ENCODE data around the gene DUSP8.

DNA sequence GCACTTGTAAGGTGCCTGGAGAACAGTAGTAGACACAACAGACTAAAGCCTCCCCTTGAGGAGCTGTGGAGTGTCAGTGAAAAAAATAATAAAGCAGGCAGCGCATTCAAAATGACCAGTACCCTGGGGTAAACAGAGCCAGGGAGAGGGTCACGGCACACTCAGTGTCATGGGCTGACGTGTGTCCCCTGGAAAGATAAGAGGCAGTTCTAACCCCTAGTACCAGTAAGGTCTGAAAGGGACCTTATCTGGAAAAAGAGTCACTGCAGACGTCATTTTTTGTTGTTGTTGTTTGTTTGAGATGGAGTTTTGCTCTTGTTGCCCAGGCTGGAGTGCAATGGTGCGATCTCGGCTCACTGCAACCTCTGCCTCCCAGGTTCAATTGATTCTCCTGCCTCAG, 32.0 kb downstream of the DUSP8 start:
- TF ChIP-seq RCOR1 (IDR thresholded peaks at IDR 0.05; ENCODE audit: low read length) (no peak), CTCF (IDR thresholded peaks at IDR 0.05) (no peak), POLR2AphosphoS5 (IDR thresholded peaks at IDR 0.05; ENCODE audit: low read depth, low read length) (no peak), RXRA (IDR thresholded peaks at IDR 0.05; ENCODE audit: borderline replicate concordance, low read depth) (no peak), EP300 (IDR thresholded peaks at IDR 0.05; ENCODE audit: borderline replicate concordance in 1 of 2, low read depth in 1 of 2, low read length in 1 of 2) (no peak), CHD2 (IDR thresholded peaks at IDR 0.05; ENCODE audit: low read length, partially characterized antibody) (no peak), TAF1 (IDR thresholded peaks at IDR 0.05; ENCODE audit: borderline replicate concordance, low read depth, low read length) (no peak)
- TF ChIP-seq, protein P1, sequence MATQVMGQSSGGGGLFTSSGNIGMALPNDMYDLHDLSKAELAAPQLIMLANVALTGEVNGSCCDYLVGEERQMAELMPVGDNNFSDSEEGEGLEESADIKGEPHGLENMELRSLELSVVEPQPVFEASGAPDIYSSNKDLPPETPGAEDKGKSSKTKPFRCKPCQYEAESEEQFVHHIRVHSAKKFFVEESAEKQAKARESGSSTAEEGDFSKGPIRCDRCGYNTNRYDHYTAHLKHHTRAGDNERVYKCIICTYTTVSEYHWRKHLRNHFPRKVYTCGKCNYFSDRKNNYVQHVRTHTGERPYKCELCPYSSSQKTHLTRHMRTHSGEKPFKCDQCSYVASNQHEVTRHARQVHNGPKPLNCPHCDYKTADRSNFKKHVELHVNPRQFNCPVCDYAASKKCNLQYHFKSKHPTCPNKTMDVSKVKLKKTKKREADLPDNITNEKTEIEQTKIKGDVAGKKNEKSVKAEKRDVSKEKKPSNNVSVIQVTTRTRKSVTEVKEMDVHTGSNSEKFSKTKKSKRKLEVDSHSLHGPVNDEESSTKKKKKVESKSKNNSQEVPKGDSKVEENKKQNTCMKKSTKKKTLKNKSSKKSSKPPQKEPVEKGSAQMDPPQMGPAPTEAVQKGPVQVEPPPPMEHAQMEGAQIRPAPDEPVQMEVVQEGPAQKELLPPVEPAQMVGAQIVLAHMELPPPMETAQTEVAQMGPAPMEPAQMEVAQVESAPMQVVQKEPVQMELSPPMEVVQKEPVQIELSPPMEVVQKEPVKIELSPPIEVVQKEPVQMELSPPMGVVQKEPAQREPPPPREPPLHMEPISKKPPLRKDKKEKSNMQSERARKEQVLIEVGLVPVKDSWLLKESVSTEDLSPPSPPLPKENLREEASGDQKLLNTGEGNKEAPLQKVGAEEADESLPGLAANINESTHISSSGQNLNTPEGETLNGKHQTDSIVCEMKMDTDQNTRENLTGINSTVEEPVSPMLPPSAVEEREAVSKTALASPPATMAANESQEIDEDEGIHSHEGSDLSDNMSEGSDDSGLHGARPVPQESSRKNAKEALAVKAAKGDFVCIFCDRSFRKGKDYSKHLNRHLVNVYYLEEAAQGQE (IDR thresholded peaks at IDR 0.05; ENCODE audit: low read depth, low read length), result no peak
